T-cell (primary cell): ENCODE data around the gene POGZ. TPM values are rescaled to one million over a fixed set of nuclear protein-coding genes. Genes with fewer than 3 reads are reported as not detected.

Experiments used
- ATAC-seq, 4 experiments: fragments of 200-7000 bp in 3 of 4; fragments of 150-1000 bp in 1 of 4; cut with Tn5 transposase; replicated peaks in 1 of 4; 1 replicate in 3 of 4; 2 replicates in 1 of 4; pipeline ENCODE4 v1.10.0; 2021; ENCODE audit warnings: moderate library complexity in 3 of 4, mild to moderate bottlenecking in 2 of 4, moderate number of reproducible peaks in 1 of 4
- CTCF ChIA-PET, 2 donors: fragments of 300-600 bp; sonication (Branson Sonifier 250); formaldehyde crosslinking; loops; one replicate each; lab custom pipeline; 2022; ENCODE audit warnings: antibody characterized with exemption in 2 of 2; lab: Charles Lee
- POLR2A ChIA-PET, 2 donors: fragments of 300-600 bp; sonication (Branson Sonifier 250); formaldehyde crosslinking; loops; one replicate each; lab custom pipeline; 2022; ENCODE audit warnings: antibody characterized with exemption in 2 of 2; lab: Charles Lee
- DNase-seq, 35 experiments: peaks; one replicate each; pipeline versions ENCODE4 v3.0.0 to v3.0.0-alpha.2; 2013 to 2023
- H3K27ac ChIP-seq: one replicate; pipeline ENCODE4 v1.5.1; 2013; ENCODE audit warnings: low read length
- H3K27me3 ChIP-seq, 2 experiments: replicated peaks in 1 of 2; 1 replicate in 1 of 2; 2 replicates in 1 of 2; pipeline versions ENCODE4 v1.6.1 to v1.7.0; 2013; ENCODE audit warnings: low read length in 1 of 2, mixed read lengths in 1 of 2; ENCODE audit not compliant: control insufficient read depth in 2 of 2, insufficient read depth in 2 of 2; ENCODE audit errors: extremely low read depth in 1 of 2
- H3K36me3 ChIP-seq, 2 donors: 1 replicate in 1 of 2; 2 replicates in 1 of 2; pipeline versions ENCODE4 v1.6.1 to v1.7.0; 2013; ENCODE audit warnings: low read length in 1 of 2; ENCODE audit not compliant: control insufficient read depth in 2 of 2, insufficient read depth in 1 of 2; ENCODE audit errors: extremely low read depth in 1 of 2
- H3K4me1 ChIP-seq, 2 experiments: 1 replicate in 1 of 2; 2 replicates in 1 of 2; pipeline versions ENCODE4 v1.6.1 to v1.7.0; 2013; ENCODE audit warnings: low read length in 2 of 2, mixed read lengths in 1 of 2; ENCODE audit not compliant: insufficient read depth in 2 of 2, control insufficient read depth in 1 of 2; ENCODE audit errors: extremely low read depth in 1 of 2
- H3K4me3 ChIP-seq, 2 donors: 1 replicate in 1 of 2; 2 replicates in 1 of 2; pipeline versions ENCODE4 v1.5.1 to v1.7.0; 2013; ENCODE audit warnings: mild to moderate bottlenecking in 2 of 2, low read length in 1 of 2, moderate library complexity in 1 of 2; ENCODE audit not compliant: control insufficient read depth in 1 of 2; ENCODE audit errors: extremely low read depth in 1 of 2
- H3K9me3 ChIP-seq: 2 replicates; pipeline ENCODE4 v1.7.0; 2013
- H3K27ac Mint-ChIP-seq, 2 donors: one replicate each; pipeline ENCODE4 v1.8.0; 2020 to 2021; ENCODE audit warnings: mild to moderate bottlenecking in 2 of 2, mixed read lengths in 2 of 2
- H3K27me3 Mint-ChIP-seq, 2 donors: one replicate each; pipeline ENCODE4 v1.8.0; 2021 to 2022; ENCODE audit warnings: mixed read lengths in 2 of 2
- H3K36me3 Mint-ChIP-seq: one replicate; pipeline ENCODE4 v1.8.0; 2021; ENCODE audit warnings: mixed read lengths
- H3K4me1 Mint-ChIP-seq, 3 donors: one replicate each; pipeline ENCODE4 v1.8.0; 2020 to 2022; ENCODE audit warnings: mixed read lengths in 3 of 3, mild to moderate bottlenecking in 1 of 3
- H3K4me3 Mint-ChIP-seq, 3 donors: one replicate each; pipeline ENCODE4 v1.8.0; 2020 to 2022; ENCODE audit warnings: mild to moderate bottlenecking in 3 of 3, mixed read lengths in 3 of 3, moderate library complexity in 3 of 3
- H3K9me3 Mint-ChIP-seq, 3 donors: one replicate each; pipeline ENCODE4 v1.8.0; 2020 to 2022; ENCODE audit warnings: mixed read lengths in 3 of 3
- WGBS: methylation state at CpG from one replicate; pipeline ENCODE4 v1.1.5; 2013; ENCODE audit warnings: missing lambda C conversion rate; ENCODE audit not compliant: insufficient coverage; 5-methylcytosine and 5-hydroxymethylcytosine counted together
- total RNA-seq, 35 experiments: library from RNA in 6 of 35; stranded (reverse) in 6 of 35; fragments of 120-200 nt in 1 of 35; gene quantifications; one replicate each; pipeline versions ENCODE4 v1.2.1 to v1.2.4 and lab custom pipeline; 2013 to 2026

POGZ gene
- total RNA-seq, 5 donors from 2014 or later (not counting 1 experiment from before 2014, with no cell fraction given), result 93.8 to 133 (median 96.7) TPM

- ChIA-PET POLR2A (no interaction called here), CTCF (no interaction called here)
- no peaks in the 10 kb centered on the region for H3K4me1 ChIP-seq
- Mint-ChIP-seq H3K4me1 (no peaks in the 10 kb centered on the region), H3K27me3 (peaks cover 2 to 5% of the 10 kb centered on the region in 2 donors), H3K36me3 (no peaks in the 10 kb centered on the region), H3K4me3 (no peak overlapping the region), H3K9me3 (no peaks in the 10 kb centered on the region), H3K27ac (no peak overlapping the region)
- no peaks in the 10 kb centered on the region for H3K9me3 ChIP-seq
- 73% methylated on average over 3 of the region's 5 CpGs for WGBS
- H3K27ac ChIP-seq, result no peak overlapping the region
- no peaks in the 10 kb centered on the region for H3K36me3 ChIP-seq
- no peak for DNase-seq
- ATAC-seq, result no peak
- H3K4me3 ChIP-seq, result no peak overlapping the region
- peaks cover 0 to 3% of the 10 kb centered on the region in 2 experiments for H3K27me3 ChIP-seq
Observed at GRCh38 chr1:151479462-151479861, 20.2 kb upstream of the POGZ start.

- no peaks in the 10 kb centered on the region for H3K36me3 ChIP-seq
- Mint-ChIP-seq H3K9me3 (no peaks in the 10 kb centered on the region), H3K27me3 (peaks cover 2 to 5% of the 10 kb centered on the region in 2 donors), H3K4me3 (no peak overlapping the region), H3K36me3 (no peaks in the 10 kb centered on the region), H3K4me1 (peaks cover 0 to 4% (median 0%) of the 10 kb centered on the region in 3 donors), H3K27ac (no peak overlapping the region)
- ATAC-seq, result no peak
- ChIA-PET CTCF (no interaction called here), POLR2A (no interaction called here)
- no peaks in the 10 kb centered on the region for H3K9me3 ChIP-seq
- no peak overlapping the region for H3K4me3 ChIP-seq
- peaks cover 0 to 3% of the 10 kb centered on the region in 2 experiments for H3K27me3 ChIP-seq
- H3K27ac ChIP-seq, result no peak overlapping the region
- no peak for DNase-seq
- no peaks in the 10 kb centered on the region for H3K4me1 ChIP-seq
- WGBS, result no CpG with 5 or more reads among the region's 2 CpGs
Observed at GRCh38 chr1:151478923-151479322, 19.6 kb upstream of the POGZ start.

GRCh38 chr1:151478140-151478812, 19.0 kb upstream of the POGZ start:
- no peak for DNase-seq
- H3K27ac Mint-ChIP-seq, result no peak overlapping the region
- no CpG with 5 or more reads among the region's 1 CpG for WGBS
- Histone ChIP-seq H3K4me3 (no peak overlapping the region), H3K36me3 (no peaks in the 10 kb centered on the region), H3K9me3 (no peaks in the 10 kb centered on the region), H3K27me3 (peaks cover 0 to 3% of the 10 kb centered on the region in 2 experiments), H3K27ac (no peak overlapping the region), H3K4me1 (peaks cover 2 to 5% of the 10 kb centered on the region in 2 experiments)
- peaks cover 2 to 5% of the 10 kb centered on the region in 2 donors for H3K27me3 Mint-ChIP-seq
- no peaks in the 10 kb centered on the region for H3K9me3 Mint-ChIP-seq
- peaks cover 0 to 7% (median 2%) of the 10 kb centered on the region in 3 donors for H3K4me1 Mint-ChIP-seq
- H3K36me3 Mint-ChIP-seq, result no peaks in the 10 kb centered on the region
- no peak for ATAC-seq
- ChIA-PET POLR2A (no interaction called here), CTCF (no interaction called here)
- no peak overlapping the region for H3K4me3 Mint-ChIP-seq

- Histone ChIP-seq H3K4me1 (peaks cover 2 to 12% of the 10 kb centered on the region in 2 experiments), H3K27ac (no peak overlapping the region), H3K4me3 (no peak overlapping the region), H3K27me3 (peaks cover 0 to 3% of the 10 kb centered on the region in 2 experiments), H3K9me3 (no peaks in the 10 kb centered on the region), H3K36me3 (no peaks in the 10 kb centered on the region)
- Mint-ChIP-seq H3K4me3 (no peak overlapping the region), H3K27me3 (peaks cover 2 to 5% of the 10 kb centered on the region in 2 donors), H3K36me3 (no peaks in the 10 kb centered on the region), H3K4me1 (peaks cover 8 to 13% (median 8%) of the 10 kb centered on the region in 3 donors), H3K9me3 (no peaks in the 10 kb centered on the region), H3K27ac (no peak overlapping the region)
- ChIA-PET CTCF (interaction anchor here in 1 of 2 donors (0.6 to 0.9 kb wide), 2 partner anchors 23 to 1420 kb away, joined by 3 to 4 read pairs; no protein-coding TSS in a partner anchor), POLR2A (no interaction called here)
- no peak for DNase-seq
- WGBS, result no CpG with 5 or more reads among the region's 3 CpGs
- no peak for ATAC-seq
Observed at GRCh38 chr1:151477066-151477465, 17.8 kb upstream of the POGZ start.

GRCh38 chr1:151476083-151476482, 16.8 kb upstream of the POGZ start:
- DNase-seq, result no peak
- H3K4me3 ChIP-seq, result no peak overlapping the region
- Mint-ChIP-seq H3K27me3 (peaks cover 2 to 5% of the 10 kb centered on the region in 2 donors), H3K4me1 (peaks cover 8 to 13% (median 8%) of the 10 kb centered on the region in 3 donors), H3K27ac (no peak overlapping the region), H3K9me3 (no peaks in the 10 kb centered on the region), H3K4me3 (no peak overlapping the region), H3K36me3 (no peaks in the 10 kb centered on the region)
- WGBS, result 100% methylated on average over 1 of the region's 6 CpGs
- H3K36me3 ChIP-seq, result no peaks in the 10 kb centered on the region
- H3K4me1 ChIP-seq, result peaks cover 2 to 12% of the 10 kb centered on the region in 2 experiments
- ChIA-PET POLR2A (interaction anchor here in 1 of 2 donors (0.6 kb wide), 2 partner anchors 9 to 24 kb away, joined by 6 to 10 read pairs; no protein-coding TSS in a partner anchor), CTCF (no interaction called here)
- peaks cover 0 to 3% of the 10 kb centered on the region in 2 experiments for H3K27me3 ChIP-seq
- no peaks in the 10 kb centered on the region for H3K9me3 ChIP-seq
- H3K27ac ChIP-seq, result no peak overlapping the region
- ATAC-seq, result no peak

- no peaks in the 10 kb centered on the region for H3K36me3 Mint-ChIP-seq
- H3K4me1 Mint-ChIP-seq, result peaks cover 8 to 13% (median 8%) of the 10 kb centered on the region in 3 donors
- DNase-seq (no peak), ATAC-seq (no peak)
- no peaks in the 10 kb centered on the region for H3K9me3 ChIP-seq
- no peaks in the 10 kb centered on the region for H3K9me3 Mint-ChIP-seq
- no peak overlapping the region for H3K4me3 Mint-ChIP-seq
- no peak overlapping the region for H3K4me3 ChIP-seq
- no peak overlapping the region for H3K27ac Mint-ChIP-seq
- CTCF ChIA-PET, result interaction anchor here in 1 of 2 donors (0.9 kb wide), 1 partner anchor 26 kb away, joined by 3 read pairs; no protein-coding TSS in a partner anchor
- H3K27ac ChIP-seq, result no peak overlapping the region
- no peaks in the 10 kb centered on the region for H3K36me3 ChIP-seq
- peaks cover 2 to 12% of the 10 kb centered on the region in 2 experiments for H3K4me1 ChIP-seq
- no CpG with 5 or more reads among the region's 1 CpG for WGBS
- H3K27me3 Mint-ChIP-seq, result peaks cover 2 to 5% of the 10 kb centered on the region in 2 donors
- peaks cover 0 to 6% of the 10 kb centered on the region in 2 experiments for H3K27me3 ChIP-seq
- POLR2A ChIA-PET, result interaction anchor here in 1 of 2 donors (0.6 to 0.8 kb wide), 2 partner anchors 16 to 118 kb away, joined by 3 to 5 read pairs; partner anchors contain the start of gene POGZ
Observed at GRCh38 chr1:151475175-151475574, 15.9 kb upstream of the POGZ start.
